ENCODE measurements around the gene ZNF778. TPM values are rescaled to one million over a fixed set of nuclear protein-coding genes. Genes with fewer than 3 reads are reported as not detected.

ZNF778 gene
- total and polyA plus RNA-seq, 2 of the 8 experiments (the other 6 are each of a cell fraction or from before 2014, with no cell fraction given), result 9.5 to 21.9 TPM

- no peak overlapping the region for H3K14ac ChIP-seq (ENCODE audit: insufficient read length)
- ChIA-PET CTCF (ENCODE audit: partially characterized antibody) (interaction anchor here (0.8 to 4.6 kb wide), 6 partner anchors 9 to 293 kb away, joined by 3 to 26 read pairs (median 6); no protein-coding TSS in a partner anchor), POLR2A (ENCODE audit: partially characterized antibody) (interaction anchor here (0.8 to 1.7 kb wide), 11 partner anchors 8 to 1531 kb away, joined by 3 to 6 read pairs (median 3); no protein-coding TSS in a partner anchor)
- no peak overlapping the region for H2BK120ac ChIP-seq (replicated peaks; ENCODE audit: low read depth, low read length)
- H3K79me1 ChIP-seq (ENCODE audit: low read depth, low read length), result peaks cover 2% of the 10 kb centered on the region
- no peak overlapping the region for H4K5ac ChIP-seq (ENCODE audit: insufficient read length, low read depth, low read length)
- H2BK12ac ChIP-seq (ENCODE audit: low read depth, low read length), result no peak overlapping the region
- TF ChIP-seq HDAC2 (IDR thresholded peaks at IDR 0.05; ENCODE audit: borderline replicate concordance in 1 of 2, low read depth in 2 of 2, low read length in 2 of 2) (no peak), KDM1A (IDR thresholded peaks at IDR 0.05; ENCODE audit: borderline replicate concordance, low read length) (no peak), CBX8 (IDR thresholded peaks at IDR 0.05; ENCODE audit: borderline replicate concordance, low read depth, low read length) (no peak), ASH2L (IDR thresholded peaks at IDR 0.05; ENCODE audit: low read length) (no peak)
- H2BK20ac ChIP-seq (ENCODE audit: low read length), result no peak overlapping the region
- H4K8ac ChIP-seq (ENCODE audit: extremely low read depth, insufficient read depth, low read length), result no peak overlapping the region
- no peaks in the 10 kb centered on the region for H3K23me2 ChIP-seq (ENCODE audit: low read depth, low read length)
- no peak overlapping the region for H3K18ac ChIP-seq (ENCODE audit: extremely low read depth, low read length)
- no peaks in the 10 kb centered on the region; a peak in 1 of 4 replicates for H3K9me3 ChIP-seq (ENCODE audit: insufficient read depth in 2 of 2, low read depth in 1 of 2, low read length in 1 of 2)
- H3K4me2 ChIP-seq (ENCODE audit: insufficient read depth in 1 of 2, low read depth in 2 of 2, low read length in 2 of 2), result no peak overlapping the region
- H2AFZ ChIP-seq (ENCODE audit: low read length), result no peak overlapping the region
- H3K36me3 ChIP-seq (ENCODE audit: control insufficient read depth in 2 of 4, insufficient read depth in 4 of 4, low read length in 3 of 4), result peaks cover 1 to 25% (median 12%) of the 10 kb centered on the region in 4 experiments; a peak in 6 of 8 replicates
- H3K4ac ChIP-seq (replicated peaks; ENCODE audit: insufficient read length, low read depth, low read length), result no peak overlapping the region
- H3K27ac ChIP-seq (ENCODE audit: low read depth, low read length), result no peak overlapping the region
- peaks cover 0 to 7% of the 10 kb centered on the region in 2 experiments for H4K20me1 ChIP-seq (replicated peaks in 1 of 2; ENCODE audit: control insufficient read depth in 1 of 2, insufficient read depth in 2 of 2, low read length in 2 of 2)
- DNase-seq (ENCODE audit: low read depth in 1 of 2, low spot score in 2 of 2) (no peak), FAIRE-seq (no peak)
- H3K23ac ChIP-seq (ENCODE audit: insufficient read length), result no peak overlapping the region
- H3K56ac ChIP-seq (replicated peaks; ENCODE audit: insufficient read length, low read depth, low read length), result no peak overlapping the region
- no peaks in the 10 kb centered on the region for H3K4me1 ChIP-seq (replicated peaks in 1 of 4; ENCODE audit: control insufficient read depth in 3 of 4, insufficient read depth in 4 of 4, low read length in 3 of 4)
- 86% methylated on average over 15 of the region's 19 CpGs; no CpG with 5 or more reads in 1 of the 2 experiments for WGBS, 2 experiments (ENCODE audit: extremely low coverage in 1 of 2, insufficient coverage in 1 of 2, insufficient read length in 1 of 2, insufficient replicate concordance in 2 of 2, low coverage in 1 of 2, low lambda C conversion rate in 2 of 2, missing lambda C conversion rate in 1 of 2)
- H4K91ac ChIP-seq (replicated peaks; ENCODE audit: insufficient read length, low read length), result no peak overlapping the region
- no peaks in the 10 kb centered on the region for H3K27me3 ChIP-seq (replicated peaks in 1 of 4; ENCODE audit: control insufficient read depth in 3 of 4, extremely low read depth in 1 of 4, insufficient read depth in 3 of 4, low read length in 3 of 4)
- no peak overlapping the region for H2AK5ac ChIP-seq (ENCODE audit: low read depth, low read length)
- no peak overlapping the region for H2BK15ac ChIP-seq (ENCODE audit: low read length)
- H3K9ac ChIP-seq (replicated peaks in 1 of 4; ENCODE audit: extremely low read depth in 1 of 4, low read depth in 3 of 4, low read length in 3 of 4), result no peak overlapping the region
- H2BK5ac ChIP-seq (ENCODE audit: low read depth, low read length), result 0 out of 2 replicates have a peak overlapping the region, but pooled peaks have one; percentile 35
- no peak overlapping the region for H3K4me3 ChIP-seq (ENCODE audit: extremely low read depth in 1 of 4, insufficient read depth in 2 of 4, low read depth in 3 of 4, low read length in 4 of 4)
- H3K79me2 ChIP-seq (ENCODE audit: control insufficient read depth in 1 of 2, insufficient read depth in 2 of 2, low read length in 2 of 2), result no peaks in the 10 kb centered on the region
These were observed 47.5 kb downstream of the ZNF778 start for GRCh38 chr16:89264800-89265550.
